ENCODE measurements around the gene RAB5IF. TPM values are rescaled to one million over a fixed set of nuclear protein-coding genes. Genes with fewer than 3 reads are reported as not detected.

Gene RAB5IF
- total and polyA plus RNA-seq, 2 of the 13 experiments (the other 11 are each of a cell fraction or from before 2014, with no cell fraction given), result 261 to 305 TPM

DNA sequence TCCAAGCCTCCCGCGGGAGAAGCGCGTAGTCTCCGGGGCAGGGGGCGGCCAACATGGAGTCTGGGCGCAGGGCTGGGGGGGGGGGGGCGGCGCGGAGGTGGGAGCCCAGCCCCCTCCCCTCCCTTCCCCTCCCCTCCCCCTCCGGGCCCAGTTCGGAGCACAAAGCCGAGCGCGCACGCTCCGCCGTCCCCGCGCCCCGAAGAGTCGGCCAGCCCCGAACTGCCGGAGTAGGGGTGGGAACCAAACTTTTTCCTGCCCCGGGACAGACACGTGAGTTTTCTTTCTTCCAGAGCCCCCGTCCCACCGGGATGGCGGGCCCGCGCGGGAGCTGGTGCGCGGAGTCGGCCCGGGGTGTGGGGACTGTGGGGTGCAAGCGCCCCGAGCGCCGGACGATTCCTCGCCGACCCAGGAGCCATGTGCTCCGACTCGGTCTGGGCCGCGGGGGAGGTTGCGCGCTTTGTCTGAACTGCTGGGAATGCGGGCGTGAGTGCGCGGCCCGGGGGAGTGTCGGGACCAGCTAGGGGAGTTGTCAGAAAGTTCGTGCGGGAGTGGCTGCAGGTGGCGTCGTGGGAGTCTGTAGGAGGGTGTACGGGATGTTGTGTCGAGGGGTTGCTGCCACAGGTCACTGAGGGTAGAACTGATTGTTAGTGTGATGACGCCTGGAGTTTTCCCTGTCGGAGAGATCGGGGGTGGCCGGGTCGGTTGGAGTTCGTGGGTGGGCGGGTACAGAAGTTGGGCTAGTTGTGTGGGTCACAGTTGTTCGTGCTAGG is 31.0 kb upstream of the RAB5IF start (continued):
- TF ChIP-seq ZNF660 (CRISPR knock-in tag; IDR thresholded peaks at IDR 0.05; ENCODE audit: borderline replicate concordance, low read depth) (no peak), HNRNPL (IDR thresholded peaks at IDR 0.05; ENCODE audit: low read depth, low read length) (no peak), NRL (CRISPR knock-in tag; IDR thresholded peaks at IDR 0.05; ENCODE audit: borderline replicate concordance) (peak; percentile 87), ZNF768 (CRISPR knock-in tag; IDR thresholded peaks at IDR 0.05) (peak; percentile 48), CEBPB (IDR thresholded peaks at IDR 0.05; ENCODE audit: borderline replicate concordance, low read depth, low read length) (no peak), PRMT3 (CRISPR knock-in tag; IDR thresholded peaks at IDR 0.05; ENCODE audit: borderline replicate concordance, low read depth) (no peak), TSC22D2 (CRISPR knock-in tag; IDR thresholded peaks at IDR 0.05; ENCODE audit: borderline replicate concordance) (peak; percentile 22; the same call in 1 of the 2 replicates), DDIT3 (CRISPR knock-in tag; IDR thresholded peaks at IDR 0.05) (no peak), HDAC1 (CRISPR knock-in tag; IDR thresholded peaks at IDR 0.05) (peak; percentile 87), TMF1 (CRISPR knock-in tag; IDR thresholded peaks at IDR 0.05; ENCODE audit: low read depth) (no peak), MLLT10 (CRISPR knock-in tag; IDR thresholded peaks at IDR 0.05) (no peak), ZNF788 (CRISPR knock-in tag; IDR thresholded peaks at IDR 0.05; ENCODE audit: borderline replicate concordance) (peak; percentile 65), PLRG1 (conservative IDR thresholded peaks at IDR 0.05) (no peak), ZNF766 (CRISPR knock-in tag; IDR thresholded peaks at IDR 0.05; ENCODE audit: borderline replicate concordance) (0 out of 2 replicates have a peak, but pooled peaks have one; percentile 23), ZNF7 (CRISPR knock-in tag; IDR thresholded peaks at IDR 0.05) (no peak; the same call in 1 of the 2 replicates), NCOA2 (CRISPR knock-in tag; IDR thresholded peaks at IDR 0.05) (0 out of 2 replicates have a peak, but pooled peaks have one; percentile 7), TFAP4 (IDR thresholded peaks at IDR 0.05; ENCODE audit: borderline replicate concordance, low read depth) (no peak), ZNF782 (CRISPR knock-in tag; IDR thresholded peaks at IDR 0.05; ENCODE audit: borderline replicate concordance) (peak; percentile 82; the same call in 1 of the 2 replicates), ZBTB1 (CRISPR knock-in tag; IDR thresholded peaks at IDR 0.05; ENCODE audit: borderline replicate concordance) (peak; percentile 52; the same call in 1 of the 2 replicates), BRCA1 (CRISPR knock-in tag; IDR thresholded peaks at IDR 0.05) (no peak; the same call in 1 of the 2 replicates), ZNF335 (CRISPR knock-in tag; IDR thresholded peaks at IDR 0.05) (no peak), ZFP36 (IDR thresholded peaks at IDR 0.05; ENCODE audit: borderline replicate concordance, low read depth, low read length, partially characterized antibody) (no peak), NR3C1 (CRISPR knock-in tag; IDR thresholded peaks at IDR 0.05) (no peak), ZNF777 (CRISPR knock-in tag; IDR thresholded peaks at IDR 0.05) (no peak; the same call in none of the 2 replicates)
- TF ChIP-seq, protein P1, sequence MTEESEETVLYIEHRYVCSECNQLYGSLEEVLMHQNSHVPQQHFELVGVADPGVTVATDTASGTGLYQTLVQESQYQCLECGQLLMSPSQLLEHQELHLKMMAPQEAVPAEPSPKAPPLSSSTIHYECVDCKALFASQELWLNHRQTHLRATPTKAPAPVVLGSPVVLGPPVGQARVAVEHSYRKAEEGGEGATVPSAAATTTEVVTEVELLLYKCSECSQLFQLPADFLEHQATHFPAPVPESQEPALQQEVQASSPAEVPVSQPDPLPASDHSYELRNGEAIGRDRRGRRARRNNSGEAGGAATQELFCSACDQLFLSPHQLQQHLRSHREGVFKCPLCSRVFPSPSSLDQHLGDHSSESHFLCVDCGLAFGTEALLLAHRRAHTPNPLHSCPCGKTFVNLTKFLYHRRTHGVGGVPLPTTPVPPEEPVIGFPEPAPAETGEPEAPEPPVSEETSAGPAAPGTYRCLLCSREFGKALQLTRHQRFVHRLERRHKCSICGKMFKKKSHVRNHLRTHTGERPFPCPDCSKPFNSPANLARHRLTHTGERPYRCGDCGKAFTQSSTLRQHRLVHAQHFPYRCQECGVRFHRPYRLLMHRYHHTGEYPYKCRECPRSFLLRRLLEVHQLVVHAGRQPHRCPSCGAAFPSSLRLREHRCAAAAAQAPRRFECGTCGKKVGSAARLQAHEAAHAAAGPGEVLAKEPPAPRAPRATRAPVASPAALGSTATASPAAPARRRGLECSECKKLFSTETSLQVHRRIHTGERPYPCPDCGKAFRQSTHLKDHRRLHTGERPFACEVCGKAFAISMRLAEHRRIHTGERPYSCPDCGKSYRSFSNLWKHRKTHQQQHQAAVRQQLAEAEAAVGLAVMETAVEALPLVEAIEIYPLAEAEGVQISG (CRISPR knock-in tag; IDR thresholded peaks at IDR 0.05), result 0 out of 2 replicates have a peak, but pooled peaks have one; percentile 3
- TF ChIP-seq, protein P2, sequence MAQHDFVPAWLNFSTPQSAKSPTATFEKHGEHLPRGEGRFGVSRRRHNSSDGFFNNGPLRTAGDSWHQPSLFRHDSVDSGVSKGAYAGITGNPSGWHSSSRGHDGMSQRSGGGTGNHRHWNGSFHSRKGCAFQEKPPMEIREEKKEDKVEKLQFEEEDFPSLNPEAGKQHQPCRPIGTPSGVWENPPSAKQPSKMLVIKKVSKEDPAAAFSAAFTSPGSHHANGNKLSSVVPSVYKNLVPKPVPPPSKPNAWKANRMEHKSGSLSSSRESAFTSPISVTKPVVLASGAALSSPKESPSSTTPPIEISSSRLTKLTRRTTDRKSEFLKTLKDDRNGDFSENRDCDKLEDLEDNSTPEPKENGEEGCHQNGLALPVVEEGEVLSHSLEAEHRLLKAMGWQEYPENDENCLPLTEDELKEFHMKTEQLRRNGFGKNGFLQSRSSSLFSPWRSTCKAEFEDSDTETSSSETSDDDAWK (CRISPR knock-in tag; IDR thresholded peaks at IDR 0.05), result no peak

Data from HepG2 (cell line).